Neural crest cell (in vitro differentiated cells): Measurements from ENCODE around the gene ATG5. TPM values are rescaled to one million over a fixed set of nuclear protein-coding genes. Genes with fewer than 3 reads are reported as not detected.

Source experiments
- DNase-seq: peaks from one replicate; pipeline ENCODE4 v3.0.0; 2021; ENCODE audit warnings: low read depth, mixed read lengths, low spot score
- H3K27ac Mint-ChIP-seq: one replicate; pipeline ENCODE4 v1.8.0; 2021; ENCODE audit warnings: mild to moderate bottlenecking, mixed read lengths; ENCODE audit not compliant: unreplicated experiment
- H3K27me3 Mint-ChIP-seq: 2 replicates; pipeline ENCODE4 v1.8.0; 2021; ENCODE audit warnings: low read depth, mild to moderate bottlenecking, mixed read lengths
- H3K36me3 Mint-ChIP-seq: 2 replicates; pipeline ENCODE4 v1.8.0; 2021; ENCODE audit warnings: low read depth, mild to moderate bottlenecking, mixed read lengths
- H3K4me1 Mint-ChIP-seq: 2 replicates; pipeline ENCODE4 v1.8.0; 2021; ENCODE audit warnings: mixed read lengths
- H3K4me3 Mint-ChIP-seq: one replicate; pipeline ENCODE4 v1.8.0; 2021; ENCODE audit warnings: mild to moderate bottlenecking, mixed read lengths
- H3K9me3 Mint-ChIP-seq: 2 replicates; pipeline ENCODE4 v1.8.0; 2021; ENCODE audit warnings: mixed read lengths
- total RNA-seq: library from RNA; stranded (reverse); gene quantifications from 2 replicates; pipeline ENCODE4 v1.2.1, GENCODE V29; 2021
- TF ChIP-seq, protein P1 (sequence below): fragments of 200-600 bp; sonication (generic); conservative IDR thresholded peaks from 2 replicates; pipeline ENCODE4 v1.5.0; 2021; ENCODE audit warnings: antibody characterized with exemption, mild to moderate bottlenecking

The ATG5 gene
- total RNA-seq, 1 donor from 2014 or later: 22.5 TPM

GRCh38 chr6:106187424-106187982, 138.1 kb downstream of the ATG5 start:
- DNase-seq: no peak
- H3K36me3 Mint-ChIP-seq: no peaks in the 10 kb centered on the region
- no peak overlapping the region for H3K4me3 Mint-ChIP-seq
- no peaks in the 10 kb centered on the region for H3K27me3 Mint-ChIP-seq
- peaks cover 8% of the 10 kb centered on the region for H3K4me1 Mint-ChIP-seq
- TF ChIP-seq, protein P1, sequence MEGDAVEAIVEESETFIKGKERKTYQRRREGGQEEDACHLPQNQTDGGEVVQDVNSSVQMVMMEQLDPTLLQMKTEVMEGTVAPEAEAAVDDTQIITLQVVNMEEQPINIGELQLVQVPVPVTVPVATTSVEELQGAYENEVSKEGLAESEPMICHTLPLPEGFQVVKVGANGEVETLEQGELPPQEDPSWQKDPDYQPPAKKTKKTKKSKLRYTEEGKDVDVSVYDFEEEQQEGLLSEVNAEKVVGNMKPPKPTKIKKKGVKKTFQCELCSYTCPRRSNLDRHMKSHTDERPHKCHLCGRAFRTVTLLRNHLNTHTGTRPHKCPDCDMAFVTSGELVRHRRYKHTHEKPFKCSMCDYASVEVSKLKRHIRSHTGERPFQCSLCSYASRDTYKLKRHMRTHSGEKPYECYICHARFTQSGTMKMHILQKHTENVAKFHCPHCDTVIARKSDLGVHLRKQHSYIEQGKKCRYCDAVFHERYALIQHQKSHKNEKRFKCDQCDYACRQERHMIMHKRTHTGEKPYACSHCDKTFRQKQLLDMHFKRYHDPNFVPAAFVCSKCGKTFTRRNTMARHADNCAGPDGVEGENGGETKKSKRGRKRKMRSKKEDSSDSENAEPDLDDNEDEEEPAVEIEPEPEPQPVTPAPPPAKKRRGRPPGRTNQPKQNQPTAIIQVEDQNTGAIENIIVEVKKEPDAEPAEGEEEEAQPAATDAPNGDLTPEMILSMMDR: no peak
- H3K9me3 Mint-ChIP-seq: no peaks in the 10 kb centered on the region
- H3K27ac Mint-ChIP-seq: no peak overlapping the region

GRCh38 chr6:106186714-106187113, 138.8 kb downstream of the ATG5 start:
- no peaks in the 10 kb centered on the region for H3K36me3 Mint-ChIP-seq
- no peaks in the 10 kb centered on the region for H3K27me3 Mint-ChIP-seq
- TF ChIP-seq, protein P1: no peak
- H3K27ac Mint-ChIP-seq: no peak overlapping the region
- H3K9me3 Mint-ChIP-seq: no peaks in the 10 kb centered on the region
- no peak overlapping the region for H3K4me3 Mint-ChIP-seq
- peaks cover 8% of the 10 kb centered on the region for H3K4me1 Mint-ChIP-seq
- DNase-seq: no peak

DNA sequence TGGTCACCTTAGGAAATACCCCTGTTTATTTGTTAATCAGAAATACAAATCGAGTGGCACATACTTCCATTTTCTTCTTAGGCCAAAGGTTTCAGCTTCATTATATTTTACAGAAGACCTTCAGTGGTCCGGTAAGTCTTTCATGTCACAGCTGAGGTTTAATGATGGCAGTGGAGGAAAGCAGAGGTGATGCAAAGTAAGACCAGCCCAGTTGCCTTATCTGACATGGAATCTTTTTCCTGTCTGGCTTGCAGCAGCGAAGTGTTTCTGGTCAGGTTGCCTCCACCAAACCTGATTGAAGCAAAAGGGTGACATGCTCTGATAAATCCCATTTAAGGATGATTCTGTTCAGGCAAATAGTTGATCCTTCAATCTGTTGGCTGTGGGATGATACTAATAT, 139.4 kb downstream of the ATG5 start:
- no peaks in the 10 kb centered on the region for H3K9me3 Mint-ChIP-seq
- no peaks in the 10 kb centered on the region for H3K27me3 Mint-ChIP-seq
- no peaks in the 10 kb centered on the region for H3K36me3 Mint-ChIP-seq
- H3K27ac Mint-ChIP-seq: no peak overlapping the region
- H3K4me3 Mint-ChIP-seq: no peak overlapping the region
- TF ChIP-seq, protein P1: no peak
- peaks cover 8% of the 10 kb centered on the region for H3K4me1 Mint-ChIP-seq
- no peak for DNase-seq

GRCh38 chr6:106185615-106186014, 139.9 kb downstream of the ATG5 start:
- Mint-ChIP-seq H3K27me3 (no peaks in the 10 kb centered on the region), H3K27ac (no peak overlapping the region), H3K4me1 (peaks cover 8% of the 10 kb centered on the region)

DNA sequence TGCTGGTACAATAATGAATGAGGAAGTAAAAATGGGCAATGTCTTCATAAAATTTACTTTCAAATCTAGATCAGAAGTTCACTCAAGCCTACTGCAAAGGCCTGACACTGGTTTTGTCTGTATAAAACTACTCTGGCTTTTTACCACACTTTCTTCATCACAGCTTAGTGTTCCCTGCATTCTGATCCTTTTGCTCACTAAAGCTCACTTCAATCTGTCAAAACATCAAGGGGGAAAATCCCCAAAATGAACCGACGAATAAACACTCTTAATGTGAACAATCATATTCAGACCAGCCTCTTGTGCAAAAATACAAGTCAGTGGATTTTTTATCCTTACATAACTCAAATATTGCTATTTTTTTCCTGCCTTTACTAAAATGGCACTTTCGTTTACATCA, 140.9 kb downstream of the ATG5 start:
- no peaks in the 10 kb centered on the region for H3K27me3 Mint-ChIP-seq
- peaks cover 8% of the 10 kb centered on the region for H3K4me1 Mint-ChIP-seq
- H3K4me3 Mint-ChIP-seq: no peak overlapping the region
- H3K9me3 Mint-ChIP-seq: no peaks in the 10 kb centered on the region
- H3K36me3 Mint-ChIP-seq: no peaks in the 10 kb centered on the region
- TF ChIP-seq, protein P1: no peak
- DNase-seq: no peak
- H3K27ac Mint-ChIP-seq: no peak overlapping the region

More at GRCh38 chr6:106185615-106186014, 139.9 kb downstream of the ATG5 start:
- H3K4me3 Mint-ChIP-seq: no peak overlapping the region
- TF ChIP-seq, protein P1: no peak
- no peaks in the 10 kb centered on the region for H3K9me3 Mint-ChIP-seq
- no peaks in the 10 kb centered on the region for H3K36me3 Mint-ChIP-seq
- no peak for DNase-seq
